Esophagus muscularis mucosa (tissue), 3 donors: ENCODE results near the gene SH3RF2.

Source experiments
- POLR2A ChIP-seq: fragments of 450-650 bp; IDR thresholded peaks from one replicate; pipeline ENCODE4 v1.6.1; 2017; ENCODE audit warnings: antibody characterized with exemption, moderate library complexity, mild to moderate bottlenecking, low read depth
- POLR2AphosphoS5 ChIP-seq, 2 donors: sonication (generic); formaldehyde crosslinking; IDR thresholded peaks; one replicate each; pipeline ENCODE4 v1.6.1; 2017; ENCODE audit warnings: antibody characterized with exemption in 2 of 2
- TF ChIP-seq, protein P1 (sequence below), 3 experiments: fragments of 200-600 bp in 2 of 3; fragments of 450-650 bp in 1 of 3; sonication (generic) in 2 of 3; IDR thresholded peaks; one replicate each; pipeline ENCODE4 v1.5.1; 2017 to 2019; ENCODE audit warnings: antibody characterized with exemption in 3 of 3, mild to moderate bottlenecking in 2 of 3, moderate library complexity in 1 of 3

DNA sequence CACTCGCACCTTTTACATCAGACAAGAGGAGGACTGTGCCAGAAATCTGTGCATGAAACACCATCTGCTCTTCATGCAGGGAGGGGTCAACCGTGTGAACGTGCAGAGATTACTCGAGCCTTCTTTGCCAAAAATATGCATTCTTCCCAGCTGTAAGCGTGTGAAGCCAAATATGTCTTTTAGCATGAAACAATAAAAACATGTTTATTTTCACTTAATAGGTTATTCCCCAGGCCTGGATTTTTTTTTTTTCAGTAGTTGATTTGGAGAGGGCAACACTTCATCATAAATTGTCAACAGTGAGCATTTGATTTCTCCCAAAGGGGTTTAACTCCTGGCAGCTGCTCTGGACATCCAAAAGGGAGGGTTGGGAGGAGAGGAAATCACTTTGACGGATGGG, 145.2 kb downstream of the SH3RF2 start:
- TF ChIP-seq POLR2AphosphoS5 (IDR thresholded peaks at IDR 0.05) (no peak), POLR2A (no peak)
- TF ChIP-seq, protein P1, sequence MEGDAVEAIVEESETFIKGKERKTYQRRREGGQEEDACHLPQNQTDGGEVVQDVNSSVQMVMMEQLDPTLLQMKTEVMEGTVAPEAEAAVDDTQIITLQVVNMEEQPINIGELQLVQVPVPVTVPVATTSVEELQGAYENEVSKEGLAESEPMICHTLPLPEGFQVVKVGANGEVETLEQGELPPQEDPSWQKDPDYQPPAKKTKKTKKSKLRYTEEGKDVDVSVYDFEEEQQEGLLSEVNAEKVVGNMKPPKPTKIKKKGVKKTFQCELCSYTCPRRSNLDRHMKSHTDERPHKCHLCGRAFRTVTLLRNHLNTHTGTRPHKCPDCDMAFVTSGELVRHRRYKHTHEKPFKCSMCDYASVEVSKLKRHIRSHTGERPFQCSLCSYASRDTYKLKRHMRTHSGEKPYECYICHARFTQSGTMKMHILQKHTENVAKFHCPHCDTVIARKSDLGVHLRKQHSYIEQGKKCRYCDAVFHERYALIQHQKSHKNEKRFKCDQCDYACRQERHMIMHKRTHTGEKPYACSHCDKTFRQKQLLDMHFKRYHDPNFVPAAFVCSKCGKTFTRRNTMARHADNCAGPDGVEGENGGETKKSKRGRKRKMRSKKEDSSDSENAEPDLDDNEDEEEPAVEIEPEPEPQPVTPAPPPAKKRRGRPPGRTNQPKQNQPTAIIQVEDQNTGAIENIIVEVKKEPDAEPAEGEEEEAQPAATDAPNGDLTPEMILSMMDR (IDR thresholded peaks at IDR 0.05): no peak
